Stimulated activated CD8-positive, alpha-beta memory T cell treated with anti-CD3 and anti-CD28 coated beads, Interleukin-15, amount 100 ng/mL, for 24 hours (primary cell): ENCODE results near the gene ANKRD33B.
"Not testable (repeated sequence)": the region's sequence is repeated elsewhere in the genome, so short reads cannot be mapped to it uniquely, and the experiment has no call there.

Source experiments
- DNase-seq: peaks from one replicate; pipeline ENCODE4 v3.0.0-alpha.2; 2020; ENCODE audit warnings: low read depth

ANKRD33B gene

GRCh38 chr5:10637944-10638343, 74.1 kb downstream of the ANKRD33B start:
- no peak for DNase-seq

GRCh38 chr5:10638723-10639122, 74.9 kb downstream of the ANKRD33B start:
- DNase-seq, result not testable (repeated sequence)

GRCh38 chr5:10639846-10640368, 76.0 kb downstream of the ANKRD33B start:
- DNase-seq, result no peak

- DNase-seq, result no peak
Observed at GRCh38 chr5:10642367-10642766, 78.5 kb downstream of the ANKRD33B start.

GRCh38 chr5:10644192-10644591, 80.3 kb downstream of the ANKRD33B start:
- DNase-seq, result no peak

- DNase-seq, result no peak
Observed at GRCh38 chr5:10645146-10645545, 81.3 kb downstream of the ANKRD33B start.

- DNase-seq, result no peak
Observed at GRCh38 chr5:10645671-10646070, 81.8 kb downstream of the ANKRD33B start.

- DNase-seq, result no peak
Observed at GRCh38 chr5:10647640-10648039, 83.8 kb downstream of the ANKRD33B start.

- DNase-seq, result no peak
Observed at GRCh38 chr5:10648806-10649665, 85.2 kb downstream of the ANKRD33B start.

GRCh38 chr5:10649666-10650380, 86.0 kb downstream of the ANKRD33B start:
- DNase-seq, result no peak

- no peak for DNase-seq
Observed at GRCh38 chr5:10652151-10652550, 88.3 kb downstream of the ANKRD33B start.

GRCh38 chr5:10652606-10653005, 88.7 kb downstream of the ANKRD33B start:
- DNase-seq, result no peak

GRCh38 chr5:10653043-10653442, 89.2 kb downstream of the ANKRD33B start:
- no peak for DNase-seq

- DNase-seq, result no peak
Observed at GRCh38 chr5:10653751-10654400, 90.0 kb downstream of the ANKRD33B start.

GRCh38 chr5:10654566-10654965, 90.7 kb downstream of the ANKRD33B start:
- DNase-seq, result no peak

- no peak for DNase-seq
Observed at GRCh38 chr5:10655161-10655971, 91.5 kb downstream of the ANKRD33B start.

- DNase-seq, result no peak
Observed at GRCh38 chr5:10655972-10656830, 92.3 kb downstream of the ANKRD33B start.

GRCh38 chr5:10658265-10658664, 94.4 kb downstream of the ANKRD33B start:
- no peak for DNase-seq

- DNase-seq, result no peak
Observed at GRCh38 chr5:10660135-10660534, 96.3 kb downstream of the ANKRD33B start.

- no peak for DNase-seq
Observed at GRCh38 chr5:10660720-10661387, 97.0 kb downstream of the ANKRD33B start.
